H9 (cell line): ENCODE measurements around the gene ZNF329. TPM values are rescaled to one million over a fixed set of nuclear protein-coding genes. Genes with fewer than 3 reads are reported as not detected.

ENCODE experiments used
- DNase-seq: peaks from one replicate; pipeline ENCODE4 v3.0.0-alpha.2; 2017
- H2AFZ ChIP-seq: one replicate; pipeline ENCODE4 v1.6.1; 2013; ENCODE audit warnings: mild to moderate bottlenecking, low read length, control low read depth, moderate library complexity
- H2AK5ac ChIP-seq: 2 replicates; pipeline ENCODE4 v1.6.1; 2013; ENCODE audit warnings: low read length, control low read depth, mixed read lengths; ENCODE audit not compliant: insufficient read length
- H2BK120ac ChIP-seq: one replicate; pipeline ENCODE4 v1.6.1; 2013; ENCODE audit warnings: low read depth, mild to moderate bottlenecking, low read length, control low read depth, inconsistent platforms; ENCODE audit not compliant: poor library complexity, severe bottlenecking
- H2BK12ac ChIP-seq: 2 replicates; pipeline ENCODE4 v1.6.1; 2013; ENCODE audit warnings: low read length, control low read depth, mixed read lengths, low read depth; ENCODE audit not compliant: insufficient read length
- H2BK15ac ChIP-seq: 2 replicates; pipeline ENCODE4 v1.6.1; 2013; ENCODE audit warnings: low read depth, low read length, control low read depth
- H2BK20ac ChIP-seq: one replicate; pipeline ENCODE4 v1.6.1; 2013; ENCODE audit warnings: low read depth, mild to moderate bottlenecking, low read length, control low read depth, inconsistent platforms; ENCODE audit not compliant: poor library complexity, severe bottlenecking
- H2BK5ac ChIP-seq: 2 replicates; pipeline ENCODE4 v1.6.1; 2013; ENCODE audit warnings: low read length, control low read depth, mixed read lengths; ENCODE audit not compliant: insufficient read length
- H3K14ac ChIP-seq: 2 replicates; pipeline ENCODE4 v1.6.1; 2013; ENCODE audit warnings: low read length, control low read depth; ENCODE audit not compliant: insufficient read depth
- H3K18ac ChIP-seq: 2 replicates; pipeline ENCODE4 v1.6.1; 2013; ENCODE audit warnings: low read depth, mild to moderate bottlenecking, mixed read lengths, low read length, control low read depth; ENCODE audit not compliant: insufficient read length
- H3K23ac ChIP-seq: 2 replicates; pipeline ENCODE4 v1.6.1; 2013; ENCODE audit warnings: low read length, control low read depth, mixed read lengths, low read depth; ENCODE audit not compliant: insufficient read length
- H3K23me2 ChIP-seq: 2 replicates; pipeline ENCODE4 v1.6.1; 2013; ENCODE audit warnings: low read depth, mild to moderate bottlenecking, mixed read lengths, low read length, control low read depth; ENCODE audit not compliant: insufficient read length, poor library complexity, severe bottlenecking
- H3K27ac ChIP-seq: 2 replicates; pipeline ENCODE4 v1.5.1; 2013; ENCODE audit warnings: low read length, control low read depth, mixed read lengths, low read depth; ENCODE audit not compliant: insufficient read length
- H3K27me3 ChIP-seq: 2 replicates; pipeline ENCODE4 v1.6.1; 2013; ENCODE audit warnings: low read length, control low read depth, inconsistent platforms; ENCODE audit not compliant: insufficient read depth
- H3K4ac ChIP-seq: 2 replicates; pipeline ENCODE4 v1.6.1; 2013; ENCODE audit warnings: low read depth, mild to moderate bottlenecking, control low read depth, inconsistent platforms, low read length, moderate library complexity
- H3K4me1 ChIP-seq: 2 replicates; pipeline ENCODE4 v1.6.1; 2013; ENCODE audit warnings: low read length, control low read depth, inconsistent platforms; ENCODE audit not compliant: insufficient read depth
- H3K4me2 ChIP-seq: 2 replicates; pipeline ENCODE4 v1.6.1; 2013; ENCODE audit warnings: low read length, control low read depth, mixed read lengths; ENCODE audit not compliant: insufficient read length, insufficient read depth
- H3K56ac ChIP-seq: 2 replicates; pipeline ENCODE4 v1.6.1; 2013; ENCODE audit warnings: low read depth, mild to moderate bottlenecking, mixed read lengths, low read length, control low read depth; ENCODE audit not compliant: insufficient read length
- H3K79me1 ChIP-seq: 2 replicates; pipeline ENCODE4 v1.6.1; 2013; ENCODE audit warnings: low read depth, mild to moderate bottlenecking, moderate library complexity, low read length, control low read depth, inconsistent platforms; ENCODE audit not compliant: insufficient read depth, poor library complexity, severe bottlenecking
- H3K79me2 ChIP-seq: 2 replicates; pipeline ENCODE4 v1.6.1; 2013; ENCODE audit warnings: low read length, control low read depth, inconsistent platforms; ENCODE audit not compliant: insufficient read depth
- H3K9ac ChIP-seq: 2 replicates; pipeline ENCODE4 v1.6.1; 2013; ENCODE audit warnings: low read length, control low read depth, mixed read lengths; ENCODE audit not compliant: insufficient read length; ENCODE audit errors: extremely low read depth
- H3K9me3 ChIP-seq: one replicate; pipeline ENCODE4 v1.6.1; 2013; ENCODE audit warnings: low read depth, low read length, inconsistent platforms; ENCODE audit not compliant: control insufficient read depth
- H3T11ph ChIP-seq: one replicate; pipeline ENCODE4 v1.6.1; 2013; ENCODE audit warnings: mild to moderate bottlenecking, low read length, control low read depth, inconsistent platforms
- H4K20me1 ChIP-seq: one replicate; pipeline ENCODE4 v1.6.1; 2013; ENCODE audit not compliant: control insufficient read depth, insufficient read length, insufficient read depth
- H4K5ac ChIP-seq: 2 replicates; pipeline ENCODE4 v1.6.1; 2013; ENCODE audit warnings: low read depth, mild to moderate bottlenecking, mixed read lengths, low read length, control low read depth; ENCODE audit not compliant: insufficient read length
- H4K8ac ChIP-seq: replicated peaks from 2 replicates; pipeline ENCODE4 v1.6.1; 2013; ENCODE audit warnings: low read length, control low read depth, mixed read lengths, low read depth; ENCODE audit not compliant: insufficient read length
- H4K91ac ChIP-seq: 2 replicates; pipeline ENCODE4 v1.6.1; 2013; ENCODE audit warnings: low read depth, mild to moderate bottlenecking, moderate library complexity, mixed read lengths, low read length, control low read depth; ENCODE audit not compliant: insufficient read length
- H3K27ac Mint-ChIP-seq, 3 experiments: 2 replicates in 2 of 3; 3 replicates in 1 of 3; pipeline ENCODE4 v1.8.0; 2020 to 2021; ENCODE audit warnings: mixed read lengths in 3 of 3, mild to moderate bottlenecking in 1 of 3, moderate library complexity in 1 of 3
- H3K27me3 Mint-ChIP-seq: 2 replicates; pipeline ENCODE4 v1.8.0; 2021; ENCODE audit warnings: low read depth, mild to moderate bottlenecking, moderate library complexity, mixed read lengths
- H3K36me3 Mint-ChIP-seq, 3 experiments: 2 replicates in 2 of 3; 3 replicates in 1 of 3; pipeline ENCODE4 v1.8.0; 2020 to 2021; ENCODE audit warnings: low read depth in 3 of 3, mixed read lengths in 3 of 3; ENCODE audit not compliant: insufficient read depth in 1 of 3
- H3K4me1 Mint-ChIP-seq, 2 experiments: 2 replicates each; pipeline ENCODE4 v1.8.0; 2020; ENCODE audit warnings: mixed read lengths in 2 of 2
- H3K4me3 Mint-ChIP-seq, 2 experiments: 2 replicates in 1 of 2; 3 replicates in 1 of 2; pipeline ENCODE4 v1.8.0; 2020 to 2021; ENCODE audit warnings: mild to moderate bottlenecking in 2 of 2, mixed read lengths in 2 of 2, moderate library complexity in 1 of 2
- H3K9me3 Mint-ChIP-seq, 2 experiments: 2 replicates in 1 of 2; 3 replicates in 1 of 2; pipeline ENCODE4 v1.8.0; 2020; ENCODE audit warnings: mild to moderate bottlenecking in 2 of 2, mixed read lengths in 2 of 2, moderate library complexity in 1 of 2
- WGBS: extraction: QIAGEN DNeasy Blood & Tissue Kit; methylation state at CpG from one replicate; pipeline ENCODE4 v1.1.7; 2013; ENCODE audit warnings: missing lambda C conversion rate, low lambda C conversion rate, mixed read lengths; ENCODE audit not compliant: insufficient read length; ENCODE audit errors: extremely low coverage; 5-methylcytosine and 5-hydroxymethylcytosine counted together
- total RNA-seq: library from RNA; stranded (reverse); gene quantifications from 2 replicates; pipeline ENCODE4 v1.2.1, GENCODE V29; 2021
- TF ChIP-seq, protein P1 (sequence below): fragments of 200-600 bp; sonication (generic); conservative IDR thresholded peaks from 3 replicates; pipeline ENCODE4 v1.8.0; 2021; ENCODE audit warnings: antibody characterized with exemption, mild to moderate bottlenecking

The ZNF329 gene
- total RNA-seq, 1 experiment from 2014 or later: 12.1 TPM

GRCh38 chr19:58170860-58171259 lies 20.3 kb upstream of the ZNF329 start:
- Histone ChIP-seq H3K18ac (no peak overlapping the region), H3K79me1 (no peaks in the 10 kb centered on the region), H4K91ac (no peak overlapping the region), H2BK5ac (no peak overlapping the region), H3K9ac (no peak overlapping the region), H2BK15ac (no peak overlapping the region), H2AFZ (no peak overlapping the region), H3K14ac (no peak overlapping the region), H3K9me3 (peaks cover 68% of the 10 kb centered on the region), H2AK5ac (no peak overlapping the region), H2BK12ac (no peak overlapping the region), H3K23me2 (no peaks in the 10 kb centered on the region), H4K5ac (no peak overlapping the region), H3K79me2 (no peaks in the 10 kb centered on the region), H3K4me1 (no peaks in the 10 kb centered on the region), H2BK20ac (no peak overlapping the region), H3K4me2 (no peak overlapping the region), H3K27me3 (no peaks in the 10 kb centered on the region), H2BK120ac (no peak overlapping the region), H4K20me1 (no peaks in the 10 kb centered on the region), H3K23ac (no peak overlapping the region), H3K27ac (no peak overlapping the region), H3K4ac (no peak overlapping the region), H3T11ph (no peak overlapping the region), H4K8ac (no peak overlapping the region), H3K56ac (no peak overlapping the region)
- TF ChIP-seq, protein P1, sequence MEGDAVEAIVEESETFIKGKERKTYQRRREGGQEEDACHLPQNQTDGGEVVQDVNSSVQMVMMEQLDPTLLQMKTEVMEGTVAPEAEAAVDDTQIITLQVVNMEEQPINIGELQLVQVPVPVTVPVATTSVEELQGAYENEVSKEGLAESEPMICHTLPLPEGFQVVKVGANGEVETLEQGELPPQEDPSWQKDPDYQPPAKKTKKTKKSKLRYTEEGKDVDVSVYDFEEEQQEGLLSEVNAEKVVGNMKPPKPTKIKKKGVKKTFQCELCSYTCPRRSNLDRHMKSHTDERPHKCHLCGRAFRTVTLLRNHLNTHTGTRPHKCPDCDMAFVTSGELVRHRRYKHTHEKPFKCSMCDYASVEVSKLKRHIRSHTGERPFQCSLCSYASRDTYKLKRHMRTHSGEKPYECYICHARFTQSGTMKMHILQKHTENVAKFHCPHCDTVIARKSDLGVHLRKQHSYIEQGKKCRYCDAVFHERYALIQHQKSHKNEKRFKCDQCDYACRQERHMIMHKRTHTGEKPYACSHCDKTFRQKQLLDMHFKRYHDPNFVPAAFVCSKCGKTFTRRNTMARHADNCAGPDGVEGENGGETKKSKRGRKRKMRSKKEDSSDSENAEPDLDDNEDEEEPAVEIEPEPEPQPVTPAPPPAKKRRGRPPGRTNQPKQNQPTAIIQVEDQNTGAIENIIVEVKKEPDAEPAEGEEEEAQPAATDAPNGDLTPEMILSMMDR: no peak
- DNase-seq: no peak
- H3K4me3 Mint-ChIP-seq: no peak overlapping the region
- peaks cover 79 to 82% of the 10 kb centered on the region in 2 experiments for H3K9me3 Mint-ChIP-seq
- no peak overlapping the region for H3K27ac Mint-ChIP-seq
- H3K27me3 Mint-ChIP-seq: peaks cover 12% of the 10 kb centered on the region
- H3K4me1 Mint-ChIP-seq: no peaks in the 10 kb centered on the region
- no CpG with 5 or more reads among the region's 1 CpG for WGBS
- H3K36me3 Mint-ChIP-seq: peaks cover 6 to 21% (median 10%) of the 10 kb centered on the region in 3 experiments; a peak in 4 of 7 replicates
